Right renal cortex interstitium (tissue), 3 donors: ENCODE data around the gene JAK1. TPM values are rescaled to one million over a fixed set of nuclear protein-coding genes. Genes with fewer than 3 reads are reported as not detected.
A peak's percentile ranks its signal among the peaks of the same experiment; 100 is the strongest.
"Not testable (repeated sequence)": the region's sequence is repeated elsewhere in the genome, so short reads cannot be mapped to it uniquely, and the experiment has no call there.

ENCODE experiments used
- DNase-seq, 3 donors: peaks; one replicate each; pipeline ENCODE4 v3.0.0-alpha.2; 2013; ENCODE audit warnings: low read depth in 3 of 3, low spot score in 2 of 3
- polyA plus RNA-seq, 3 donors: library from polyadenylated mRNA; unstranded; fragments of 120-200 nt; gene quantifications; one replicate each; pipeline ENCODE4 v1.2.1, GENCODE V29; 2013; ENCODE audit not compliant: insufficient read length in 3 of 3

JAK1 gene
- polyA plus RNA-seq, 3 donors: 108 to 113 (median 112) TPM

DNA sequence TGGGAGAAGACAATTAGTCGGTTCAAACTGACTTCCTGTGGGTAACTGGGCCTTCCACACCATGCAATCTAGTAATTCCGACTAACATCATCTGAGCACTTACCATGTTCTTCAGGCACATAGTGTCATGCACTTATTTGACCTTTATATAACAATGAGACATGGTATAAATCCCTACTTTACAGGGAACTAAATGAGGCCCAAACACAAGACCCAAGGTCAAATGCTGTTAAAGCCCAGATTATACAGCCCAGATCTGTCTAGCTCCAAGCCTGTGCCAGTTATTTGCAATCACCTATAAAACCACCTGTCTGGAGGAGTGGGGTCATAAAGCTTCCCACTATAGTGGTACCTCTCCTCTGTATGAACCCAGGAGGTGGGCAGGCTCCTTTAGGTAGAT lies 40.8 kb downstream of the JAK1 start:
- DNase-seq: no peak

DNA sequence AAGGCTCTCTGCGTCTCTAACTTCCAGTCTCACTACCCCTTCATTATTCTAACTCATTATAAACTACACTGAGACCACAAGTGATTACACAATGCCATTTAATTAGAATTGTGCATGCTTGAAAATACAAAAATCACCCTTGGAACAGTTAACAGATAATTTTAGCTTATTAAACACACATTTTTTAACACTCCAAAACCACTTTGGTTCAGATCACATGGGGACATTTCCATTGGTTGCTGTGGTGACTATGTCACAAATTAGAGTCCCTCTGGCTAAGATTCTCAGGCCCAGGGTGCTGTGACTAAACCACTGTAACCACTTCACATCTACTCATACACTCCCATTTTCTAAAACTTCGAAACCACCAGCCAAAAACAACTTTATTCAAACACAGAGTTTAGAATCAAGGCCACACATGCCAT lies 43.0 kb downstream of the JAK1 start:
- no peak for DNase-seq

DNA sequence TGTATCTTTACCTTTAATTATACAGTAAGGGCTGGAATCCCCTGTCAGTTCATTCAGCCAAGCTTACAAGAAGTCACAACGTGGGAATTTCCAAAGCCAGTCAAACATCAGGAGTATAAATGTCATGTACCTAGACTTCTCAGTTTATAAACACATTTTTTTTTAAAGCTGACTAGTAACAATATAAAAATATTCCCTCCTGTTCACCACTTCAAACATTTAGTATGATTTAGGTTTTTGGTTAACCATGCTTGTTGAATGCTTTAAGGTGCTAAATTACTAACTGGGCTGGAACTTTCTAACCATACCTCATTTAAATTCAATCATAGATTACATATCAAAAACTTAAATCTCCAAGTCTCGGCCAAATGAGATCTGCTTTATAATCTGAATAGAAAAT lies 44.0 kb downstream of the JAK1 start:
- DNase-seq: no peak

DNA sequence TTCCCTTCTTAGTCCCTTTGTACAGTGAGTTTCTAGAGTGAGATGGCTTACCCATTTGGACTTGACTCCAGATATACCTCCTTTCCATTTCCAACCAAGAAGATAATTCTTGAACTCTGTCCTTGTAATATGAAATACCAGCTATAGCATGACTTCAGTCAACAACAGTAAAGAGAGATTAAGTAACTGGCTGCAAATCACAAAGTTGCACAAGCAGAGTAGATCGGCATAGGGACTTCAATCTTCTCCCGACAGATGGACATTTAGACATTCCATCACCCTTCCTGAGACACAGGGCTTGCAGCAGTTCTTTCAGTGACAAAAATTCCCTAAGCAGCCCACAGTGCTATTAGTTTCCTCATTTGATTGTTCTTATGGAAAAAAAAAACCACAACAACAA lies 44.6 kb downstream of the JAK1 start:
- DNase-seq: no peak

GRCh38 chr1:64920941-64921589 lies 45.3 kb downstream of the JAK1 start:
- no peak for DNase-seq

DNA sequence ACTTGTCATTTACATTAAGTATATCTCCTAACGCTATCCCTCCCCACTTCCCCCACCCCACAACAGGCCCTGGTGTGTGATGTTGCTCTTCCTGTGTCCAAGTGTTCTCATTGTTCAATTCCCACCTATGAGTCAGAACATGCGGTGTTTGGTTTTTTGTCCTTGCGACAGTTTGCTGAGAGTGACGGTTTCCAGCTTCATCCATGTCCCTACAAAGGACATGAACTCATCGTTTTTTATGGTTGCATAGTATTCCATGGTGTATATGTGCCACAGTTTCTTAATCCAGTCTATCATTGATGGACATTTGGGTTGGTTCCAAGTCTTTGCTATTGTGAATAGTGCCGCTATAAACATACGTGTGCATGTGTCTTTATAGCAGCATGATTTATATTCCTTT lies 47.2 kb downstream of the JAK1 start:
- DNase-seq: not testable (repeated sequence)

GRCh38 chr1:64917907-64918306 lies 48.4 kb downstream of the JAK1 start:
- no peak for DNase-seq

DNA sequence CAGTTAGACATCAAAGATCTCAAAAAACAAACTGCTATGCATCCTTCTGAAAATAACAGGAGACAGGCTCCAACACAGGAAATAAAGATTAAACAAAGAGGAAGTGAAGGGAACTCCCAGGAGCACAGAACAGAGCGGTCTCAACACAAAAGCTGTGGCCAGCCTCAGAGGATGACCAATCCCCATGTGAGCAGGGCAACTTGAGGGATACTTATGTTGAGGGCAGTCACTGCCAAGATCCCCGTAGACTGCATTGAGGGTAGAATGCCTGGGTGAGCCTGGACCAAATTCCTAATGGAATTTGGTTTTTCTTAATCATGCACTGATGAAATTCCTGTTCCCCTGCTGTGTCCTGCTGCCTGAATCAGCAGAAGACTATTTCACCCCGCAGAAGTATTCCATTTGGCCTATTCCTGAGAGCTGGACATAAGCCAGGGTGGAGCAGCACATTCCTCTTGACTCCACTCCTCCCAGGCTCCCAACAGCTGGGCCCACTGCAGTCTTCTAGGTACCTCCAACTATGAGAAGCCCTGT lies 49.0 kb downstream of the JAK1 start:
- DNase-seq: no peak

- DNase-seq: no peak
These were observed 50.7 kb downstream of the JAK1 start for GRCh38 chr1:64915381-64916274.

GRCh38 chr1:64913361-64914015 lies 52.9 kb downstream of the JAK1 start:
- no peak for DNase-seq

- no peak for DNase-seq
These were observed 54.2 kb downstream of the JAK1 start for GRCh38 chr1:64912191-64912590.

GRCh38 chr1:64911326-64911725 lies 55.0 kb downstream of the JAK1 start:
- DNase-seq: no peak

GRCh38 chr1:64909031-64909430 lies 57.3 kb downstream of the JAK1 start:
- no peak for DNase-seq

GRCh38 chr1:64908575-64908974 lies 57.8 kb downstream of the JAK1 start:
- no peak for DNase-seq

- no peak for DNase-seq
These were observed 59.9 kb downstream of the JAK1 start for GRCh38 chr1:64906447-64906846.

- no peak for DNase-seq
These were observed 62.8 kb downstream of the JAK1 start for GRCh38 chr1:64903593-64903992.

- DNase-seq: no peak
These were observed 64.7 kb downstream of the JAK1 start for GRCh38 chr1:64901663-64902062.

GRCh38 chr1:64900916-64901315 lies 65.4 kb downstream of the JAK1 start:
- no peak for DNase-seq

- DNase-seq: peak in 1 of 3 donors; percentile 24
These were observed 68.1 kb downstream of the JAK1 start for GRCh38 chr1:64898107-64898861.

DNA sequence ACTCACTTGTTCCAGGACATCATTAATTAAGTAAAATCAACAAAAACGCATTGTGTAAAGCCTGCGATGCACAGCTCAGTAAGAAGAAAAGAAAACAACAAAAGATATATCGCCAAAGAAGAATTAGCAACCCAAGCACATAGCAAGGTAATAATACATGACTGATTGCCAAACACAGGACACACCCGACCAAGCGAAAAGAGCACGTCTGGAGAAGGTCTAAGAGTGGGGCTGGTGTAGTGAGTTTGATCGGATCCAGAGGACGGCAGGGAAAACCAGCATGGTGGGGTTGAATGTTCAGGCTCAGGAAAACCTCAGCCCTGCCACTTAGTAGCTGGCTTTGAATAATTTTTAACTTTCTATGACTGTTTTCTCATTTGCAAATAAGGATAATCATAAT lies 69.8 kb downstream of the JAK1 start:
- no peak for DNase-seq

DNA sequence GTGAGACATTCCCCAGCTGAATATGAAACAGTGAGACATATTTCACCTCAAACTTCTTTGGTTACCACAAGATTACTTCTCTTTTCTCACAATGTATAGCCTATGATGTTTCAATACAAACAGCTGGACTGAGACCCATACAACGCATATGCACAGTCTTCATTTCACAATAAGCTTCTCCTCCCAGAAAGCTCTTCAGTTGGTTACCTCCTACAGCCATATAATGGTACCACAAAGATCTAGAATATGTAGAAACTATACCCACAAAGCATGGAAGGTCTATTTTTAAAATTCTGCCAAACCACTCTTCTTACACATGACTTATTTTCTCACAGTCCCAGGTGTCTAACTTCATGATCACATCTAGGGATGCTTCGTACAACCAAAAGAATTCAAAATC lies 70.8 kb downstream of the JAK1 start:
- no peak for DNase-seq
